Measurements from ENCODE around the gene GNG4. TPM values are rescaled to one million over a fixed set of nuclear protein-coding genes. Genes with fewer than 3 reads are reported as not detected.

Gene GNG4
- total and polyA plus RNA-seq, 2 donors (not counting 3 experiments of a cell fraction or from before 2014, with no cell fraction given): 0.10 TPM; not detected in 1

GRCh38 chr1:235689356-235689755 is 39.8 kb upstream of the GNG4 start:
- dilution Hi-C loops (cut with MboI; ENCODE audit: extremely low pct_ligation_motif_present, low sequenced_read_pairs): no loop called here
- TF ChIP-seq EZH2 (IDR thresholded peaks at IDR 0.05; ENCODE audit: borderline replicate concordance, low read depth, low read length, severe bottlenecking) (no peak), POLR2A (IDR thresholded peaks at IDR 0.05; ENCODE audit: low read depth, low read length) (no peak), MYC (IDR thresholded peaks at IDR 0.05; ENCODE audit: low read depth, low read length) (no peak), GATA2 (IDR thresholded peaks at IDR 0.05; ENCODE audit: insufficient read depth, insufficient read length, low read depth, low read length) (no peak)
- no TSS peak for BruUV-seq (replicated peaks)
- no peak overlapping the region for H3K4me3 ChIP-seq (replicated peaks in 1 of 3; ENCODE audit: insufficient read depth in 1 of 3, low read depth in 1 of 3, low read length in 3 of 3)
- no peaks in the 10 kb centered on the region for H3K79me2 ChIP-seq (ENCODE audit: control insufficient read depth, insufficient read depth, low read length)
- H3K4me1 ChIP-seq (ENCODE audit: control insufficient read depth, extremely low read depth, insufficient read depth, low read length): no peaks in the 10 kb centered on the region
- intact Hi-C loops (cut with micrococcal nuclease): no loop called here
- H3K27ac ChIP-seq (ENCODE audit: insufficient read depth, low read depth, low read length): no peak overlapping the region
- DNase-seq (ENCODE audit: low read depth, low spot score) (no peak), FAIRE-seq (no peak)
- H3K36me3 ChIP-seq (ENCODE audit: control insufficient read depth in 2 of 2, extremely low read depth in 1 of 2, insufficient read depth in 2 of 2, low read length in 2 of 2): no peaks in the 10 kb centered on the region
- no peaks in the 10 kb centered on the region for H3K9me1 ChIP-seq (replicated peaks; ENCODE audit: control insufficient read depth, extremely low read depth, insufficient read depth, low read length)
- ChIA-PET POLR2A (no interaction called here), CTCF (no interaction called here)
- H4K20me1 ChIP-seq (replicated peaks; ENCODE audit: control insufficient read depth, extremely low read depth, insufficient read depth, low read length): no peaks in the 10 kb centered on the region
- no peaks in the 10 kb centered on the region for H3K9me3 ChIP-seq (replicated peaks; ENCODE audit: control insufficient read depth, insufficient read depth, low read length)
- no peak overlapping the region for H2AFZ ChIP-seq (ENCODE audit: low read depth, low read length)
- no peaks in the 10 kb centered on the region for H3K27me3 ChIP-seq (ENCODE audit: control insufficient read depth in 2 of 2, insufficient read depth in 2 of 2, low read length in 2 of 2)
- no peak overlapping the region for H3K4me2 ChIP-seq (ENCODE audit: insufficient read depth, low read length)
- H3K9ac ChIP-seq (replicated peaks; ENCODE audit: extremely low read depth, insufficient read depth, low read length): no peak overlapping the region

DNA sequence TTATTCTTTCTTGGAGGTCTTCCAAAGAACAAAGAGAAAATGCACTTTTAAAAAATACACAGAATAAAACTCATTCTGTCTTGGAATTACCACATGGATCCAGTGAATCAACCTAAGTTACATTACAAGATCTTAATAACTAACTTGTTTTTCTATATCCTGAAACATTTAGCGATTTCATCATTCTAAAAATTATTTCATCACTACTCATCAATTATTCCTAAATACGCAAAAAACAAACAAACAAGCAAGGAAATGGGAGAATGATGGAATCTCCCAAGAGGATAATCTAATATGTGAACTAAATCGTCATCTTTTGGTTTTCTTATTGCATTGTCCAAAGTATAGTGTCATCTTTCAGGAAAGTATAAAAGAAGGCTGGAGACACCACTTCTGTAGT is 38.5 kb upstream of the GNG4 start:
- Histone ChIP-seq H3K4me3 (replicated peaks in 1 of 3; ENCODE audit: insufficient read depth in 1 of 3, low read depth in 1 of 3, low read length in 3 of 3) (no peak overlapping the region), H3K27me3 (ENCODE audit: control insufficient read depth in 2 of 2, insufficient read depth in 2 of 2, low read length in 2 of 2) (no peaks in the 10 kb centered on the region), H3K4me2 (ENCODE audit: insufficient read depth, low read length) (no peak overlapping the region), H3K9ac (replicated peaks; ENCODE audit: extremely low read depth, insufficient read depth, low read length) (no peak overlapping the region), H3K27ac (ENCODE audit: insufficient read depth, low read depth, low read length) (no peak overlapping the region), H3K4me1 (ENCODE audit: control insufficient read depth, extremely low read depth, insufficient read depth, low read length) (no peaks in the 10 kb centered on the region), H2AFZ (ENCODE audit: low read depth, low read length) (no peak overlapping the region), H3K79me2 (ENCODE audit: control insufficient read depth, insufficient read depth, low read length) (no peaks in the 10 kb centered on the region), H3K9me3 (replicated peaks; ENCODE audit: control insufficient read depth, insufficient read depth, low read length) (no peaks in the 10 kb centered on the region), H4K20me1 (replicated peaks; ENCODE audit: control insufficient read depth, extremely low read depth, insufficient read depth, low read length) (no peaks in the 10 kb centered on the region), H3K9me1 (replicated peaks; ENCODE audit: control insufficient read depth, extremely low read depth, insufficient read depth, low read length) (no peaks in the 10 kb centered on the region), H3K36me3 (ENCODE audit: control insufficient read depth in 2 of 2, extremely low read depth in 1 of 2, insufficient read depth in 2 of 2, low read length in 2 of 2) (no peaks in the 10 kb centered on the region)
- dilution Hi-C loops (cut with MboI; ENCODE audit: extremely low pct_ligation_motif_present, low sequenced_read_pairs): no loop called here
- POLR2A ChIA-PET: no interaction called here
- intact Hi-C loops (cut with micrococcal nuclease): no loop called here
- no peak for FAIRE-seq
- CTCF ChIA-PET: interaction anchor here (1.3 kb wide), 1 partner anchor 10 kb away, joined by 3 read pairs; no protein-coding TSS in a partner anchor
- TF ChIP-seq JUN (IDR thresholded peaks at IDR 0.05; ENCODE audit: borderline replicate concordance, insufficient read depth, insufficient read length, low read depth) (no peak), FOS (IDR thresholded peaks at IDR 0.05; ENCODE audit: borderline replicate concordance, insufficient read depth, low read length) (no peak), POLR2A (IDR thresholded peaks at IDR 0.05; ENCODE audit: low read depth, low read length) (no peak), POLR2AphosphoS5 (IDR thresholded peaks at IDR 0.05; ENCODE audit: insufficient read depth, low read depth, low read length) (no peak), MYC (IDR thresholded peaks at IDR 0.05; ENCODE audit: low read depth, low read length) (no peak)
- BruUV-seq (replicated peaks): no TSS peak
- no peak for DNase-seq (ENCODE audit: low read depth, low spot score)

Measured in endothelial cell of umbilical vein (primary cell).